PC-3 (cell line): ENCODE measurements around the gene PPM1L. TPM values are rescaled to one million over a fixed set of nuclear protein-coding genes. Genes with fewer than 3 reads are reported as not detected.

Source experiments
- ATAC-seq: fragments of 200-7000 bp; cut with Tn5 transposase; 2 replicates; pipeline ENCODE4 v1.9.1; 2020; ENCODE audit warnings: mild to moderate bottlenecking, moderate library complexity
- BruUV-seq: library from RNA; stranded (reverse); fragments of 400-500 nt; replicated peaks from 2 replicates; lab custom pipeline; 2021; lab: Mats Ljungman, UMichigan
- CTCF ChIA-PET: fragments of 300-600 bp; sonication (Branson Sonifier 250); formaldehyde crosslinking; loops from one replicate; lab custom pipeline; 2022; ENCODE audit warnings: antibody characterized with exemption; lab: Charles Lee
- POLR2A ChIA-PET: fragments of 300-600 bp; sonication (Branson Sonifier 250); formaldehyde crosslinking; loops from one replicate; lab custom pipeline; 2022; ENCODE audit warnings: antibody characterized with exemption; ENCODE audit not compliant: unreplicated experiment; lab: Charles Lee
- DNase-seq: peaks from one replicate; pipeline ENCODE4 v3.0.0-alpha.2; 2015
- H2AFZ ChIP-seq: fragments of 300-600 bp; sonication (generic); 2 replicates; pipeline ENCODE4 v1.6.0; 2016; ENCODE audit warnings: antibody characterized with exemption, low read length
- H3F3A ChIP-seq: fragments of 300-600 bp; sonication (generic); one replicate; pipeline ENCODE4 v1.6.0; 2017; ENCODE audit warnings: antibody characterized with exemption, low read length, control low read depth, mild to moderate bottlenecking; ENCODE audit not compliant: unreplicated experiment
- H3K27ac ChIP-seq: fragments of 300-600 bp; sonication (generic); 2 replicates; pipeline ENCODE4 v1.5.1; 2016; ENCODE audit warnings: mild to moderate bottlenecking, low read length
- H3K27me3 ChIP-seq: fragments of 300-600 bp; sonication (generic); 2 replicates; pipeline ENCODE4 v1.6.1; 2016; ENCODE audit warnings: low read length, mixed read lengths
- H3K36me3 ChIP-seq: fragments of 300-600 bp; sonication (generic); 2 replicates; pipeline ENCODE4 v1.6.1; 2016; ENCODE audit warnings: low read depth, mixed run types, low read length, mixed read lengths
- H3K4me1 ChIP-seq: fragments of 300-600 bp; sonication (generic); 2 replicates; pipeline ENCODE4 v1.5.1; 2016; ENCODE audit warnings: low read length; ENCODE audit not compliant: insufficient read depth
- H3K4me2 ChIP-seq: fragments of 300-600 bp; sonication (generic); 2 replicates; pipeline ENCODE4 v1.6.0; 2016; ENCODE audit warnings: low read length
- H3K4me3 ChIP-seq: fragments of 300-600 bp; sonication (generic); 2 replicates; pipeline ENCODE4 v1.5.1; 2016; ENCODE audit warnings: mild to moderate bottlenecking, low read length, mixed read lengths
- H3K79me2 ChIP-seq: fragments of 300-600 bp; sonication (generic); 2 replicates; pipeline ENCODE4 v1.6.1; 2017; ENCODE audit warnings: low read length, mixed read lengths
- H3K9ac ChIP-seq: fragments of 300-600 bp; sonication (generic); 2 replicates; pipeline ENCODE4 v1.6.0; 2016; ENCODE audit warnings: mild to moderate bottlenecking, low read length
- H3K9me2 ChIP-seq: fragments of 300-600 bp; sonication (generic); replicated peaks from 2 replicates; pipeline ENCODE4 v1.6.1; 2016; ENCODE audit warnings: mixed run types, low read length, mixed read lengths
- H3K9me3 ChIP-seq: fragments of 300-600 bp; sonication (generic); 2 replicates; pipeline ENCODE4 v1.6.1; 2016; ENCODE audit warnings: low read length, mixed read lengths
- H4K20me1 ChIP-seq: fragments of 300-600 bp; sonication (generic); 2 replicates; pipeline ENCODE4 v1.6.1; 2016; ENCODE audit warnings: low read length, mixed read lengths
- CTCF ChIP-seq: fragments of 300-600 bp; sonication (generic); conservative IDR thresholded peaks from 2 replicates; pipeline ENCODE4 v1.5.1; 2017; ENCODE audit warnings: antibody characterized with exemption, low read depth, mild to moderate bottlenecking, low read length
- EZH2 ChIP-seq: fragments of 300-600 bp; sonication (generic); IDR thresholded peaks from one replicate; pipeline ENCODE4 v1.6.1; 2017; ENCODE audit warnings: antibody characterized with exemption, mild to moderate bottlenecking, low read length; ENCODE audit not compliant: unreplicated experiment
- EZH2phosphoT487 ChIP-seq: fragments of 300-600 bp; sonication (generic); IDR thresholded peaks from 2 replicates; pipeline ENCODE4 v1.6.1; 2018; ENCODE audit warnings: mild to moderate bottlenecking, antibody characterized with exemption, low read length, borderline replicate concordance
- intact Hi-C: fragments of 100-400 bp; cut with micrococcal nuclease; formaldehyde crosslinking; loops from 2 replicates; pipeline ENCODE4 v1.9.0; 2023
- total RNA-seq: library from RNA; depleted of rRNA; stranded (reverse); fragments of >200 nt; gene quantifications from 2 replicates; pipeline ENCODE4 v1.2.3, GENCODE V29; 2014

The PPM1L gene
- total RNA-seq, 1 experiment from 2014 or later = 7.0 TPM

DNA sequence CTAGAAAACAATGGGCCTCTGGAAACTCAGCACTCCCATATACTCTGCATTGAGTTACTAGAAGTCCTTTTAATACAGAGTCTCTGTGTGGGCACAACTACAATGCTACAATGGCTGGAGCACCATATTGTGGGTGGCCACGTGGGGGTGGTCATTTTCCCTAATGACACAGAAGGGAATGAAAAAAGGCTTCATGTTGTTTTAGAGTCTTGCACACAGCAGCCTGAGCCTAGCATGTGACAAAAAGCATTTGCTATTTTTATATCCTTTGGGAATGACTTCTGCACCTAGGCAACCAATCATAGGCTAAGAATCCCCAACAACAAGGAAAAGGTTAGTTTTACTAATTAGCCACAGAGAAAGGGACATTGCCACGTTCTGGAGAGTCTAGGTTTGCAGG, 120.6 kb downstream of the PPM1L start:
- no peaks in the 10 kb centered on the region for H3K79me2 ChIP-seq
- intact Hi-C loops = no loop called here
- no peak overlapping the region for H2AFZ ChIP-seq
- TF ChIP-seq EZH2 (no peak), CTCF (no peak), EZH2phosphoT487 (no peak)
- H3K4me3 ChIP-seq = no peak overlapping the region
- H3K9ac ChIP-seq = no peak overlapping the region
- no peak overlapping the region for H3K27ac ChIP-seq
- H3K9me3 ChIP-seq = no peaks in the 10 kb centered on the region
- H4K20me1 ChIP-seq = no peaks in the 10 kb centered on the region
- no peaks in the 10 kb centered on the region for H3K36me3 ChIP-seq
- no peaks in the 10 kb centered on the region for H3K4me1 ChIP-seq
- no peaks in the 10 kb centered on the region for H3F3A ChIP-seq
- no TSS peak for BruUV-seq
- no peak overlapping the region for H3K4me2 ChIP-seq
- no peak for DNase-seq
- ChIA-PET POLR2A (no interaction called here), CTCF (no interaction called here)
- H3K9me2 ChIP-seq = no peaks in the 10 kb centered on the region
- no peak for ATAC-seq
- no peaks in the 10 kb centered on the region for H3K27me3 ChIP-seq

DNA sequence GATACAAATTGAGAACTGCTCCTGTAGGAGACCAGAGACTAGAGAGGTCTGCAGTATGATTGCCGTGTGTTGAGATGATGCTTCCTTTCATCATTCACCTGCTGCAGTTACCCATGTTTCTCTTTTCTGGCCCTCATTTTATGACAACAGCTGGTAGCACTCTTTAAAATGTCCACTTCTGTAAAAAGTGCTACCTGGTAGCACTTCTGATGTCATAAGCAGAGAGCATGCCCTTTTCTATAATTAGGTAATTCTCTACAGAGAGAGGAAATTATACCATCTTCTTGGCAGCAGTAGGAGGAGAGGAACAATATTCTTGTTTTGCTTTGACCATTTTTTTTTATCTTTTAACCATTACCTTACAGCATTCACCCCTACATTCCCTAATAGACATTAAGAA, 123.8 kb downstream of the PPM1L start:
- Histone ChIP-seq H4K20me1 (no peaks in the 10 kb centered on the region), H3K4me1 (no peaks in the 10 kb centered on the region), H2AFZ (no peak overlapping the region), H3K4me2 (no peak overlapping the region), H3K9me2 (no peaks in the 10 kb centered on the region), H3K9me3 (no peaks in the 10 kb centered on the region), H3K79me2 (no peaks in the 10 kb centered on the region), H3K4me3 (no peak overlapping the region), H3K36me3 (no peaks in the 10 kb centered on the region), H3K27me3 (no peaks in the 10 kb centered on the region), H3K9ac (no peak overlapping the region), H3K27ac (no peak overlapping the region), H3F3A (no peaks in the 10 kb centered on the region)
- TF ChIP-seq CTCF (no peak), EZH2 (no peak), EZH2phosphoT487 (no peak)
- BruUV-seq = no TSS peak
- ChIA-PET POLR2A (no interaction called here), CTCF (no interaction called here)
- DNase-seq = no peak
- ATAC-seq = no peak
- intact Hi-C loops = no loop called here

GRCh38 chr3:160883373-160883772, 127.3 kb downstream of the PPM1L start:
- H3K4me1 ChIP-seq = no peaks in the 10 kb centered on the region; the same call in 1 of the 2 replicates
- no peaks in the 10 kb centered on the region for H3K79me2 ChIP-seq
- H3K36me3 ChIP-seq = no peaks in the 10 kb centered on the region
- CTCF ChIA-PET = no interaction called here
- DNase-seq (no peak), ATAC-seq (no peak)
- TF ChIP-seq CTCF (no peak), EZH2phosphoT487 (no peak), EZH2 (no peak)
- POLR2A ChIA-PET = no interaction called here
- H3K27me3 ChIP-seq = no peaks in the 10 kb centered on the region
- H3K9me2 ChIP-seq = no peaks in the 10 kb centered on the region
- intact Hi-C loops = no loop called here
- H2AFZ ChIP-seq = no peak overlapping the region
- no peaks in the 10 kb centered on the region for H3F3A ChIP-seq
- H3K4me2 ChIP-seq = no peak overlapping the region
- no TSS peak for BruUV-seq
- no peak overlapping the region for H3K4me3 ChIP-seq
- no peak overlapping the region for H3K27ac ChIP-seq
- no peaks in the 10 kb centered on the region for H3K9me3 ChIP-seq
- H4K20me1 ChIP-seq = no peaks in the 10 kb centered on the region
- H3K9ac ChIP-seq = no peak overlapping the region
